AG04449 (cell line): ENCODE measurements around the gene RBFOX2.

Experiments
- CTCF ChIA-PET: fragments of 350-600 bp; formaldehyde crosslinking; extraction: SDS; loops from one replicate; lab custom pipeline; 2021; ENCODE audit warnings: antibody characterized with exemption; lab: Yijun Ruan, JAX
- POLR2A ChIA-PET: fragments of 400-600, 350-600 bp; formaldehyde crosslinking; extraction: SDS; loops from one replicate; lab custom pipeline; 2020; ENCODE audit warnings: antibody characterized with exemption, inconsistent platforms; lab: Yijun Ruan, JAX
- DNase-seq: peaks from one replicate; pipeline ENCODE4 v3.0.0-alpha.2; 2010; ENCODE audit warnings: low read depth, low spot score
- H3K4me3 ChIP-seq: 2 replicates; pipeline ENCODE4 v1.5.1; 2011; ENCODE audit warnings: low read depth, mild to moderate bottlenecking, control low read depth, low read length
- CTCF ChIP-seq: IDR thresholded peaks from one replicate; pipeline ENCODE4 v1.5.1; 2011; ENCODE audit warnings: mild to moderate bottlenecking, moderate library complexity, low read length, control low read depth, inconsistent platforms; ENCODE audit not compliant: insufficient read depth; ENCODE audit errors: missing control alignments

RBFOX2 gene

GRCh38 chr22:35733791-35734516, 294.7 kb downstream of the RBFOX2 start:
- no peak for DNase-seq
- POLR2A ChIA-PET, result no interaction called here
- no peak overlapping the region for H3K4me3 ChIP-seq
- CTCF ChIA-PET, result interaction anchor here (1.0 kb wide), 1 partner anchor 49 kb away, joined by 3 read pairs; no protein-coding TSS in a partner anchor
- TF ChIP-seq CTCF, result no peak

- DNase-seq, result no peak
- H3K4me3 ChIP-seq, result no peak overlapping the region
- TF ChIP-seq CTCF, result no peak
- CTCF ChIA-PET, result no interaction called here
- POLR2A ChIA-PET, result no interaction called here
Measured at GRCh38 chr22:35733036-35733435, 295.6 kb downstream of the RBFOX2 start.

GRCh38 chr22:35732116-35732515, 296.5 kb downstream of the RBFOX2 start:
- ChIA-PET CTCF (no interaction called here), POLR2A (no interaction called here)
- no peak for TF ChIP-seq CTCF
- DNase-seq, result no peak
- no peak overlapping the region for H3K4me3 ChIP-seq

- ChIA-PET POLR2A (no interaction called here), CTCF (no interaction called here)
- no peak for TF ChIP-seq CTCF
- DNase-seq, result no peak
- no peak overlapping the region for H3K4me3 ChIP-seq
Measured at GRCh38 chr22:35731321-35731720, 297.3 kb downstream of the RBFOX2 start.

- ChIA-PET CTCF (interaction anchor here (1.7 kb wide), 1 partner anchor 45 kb away, joined by 4 read pairs; no protein-coding TSS in a partner anchor), POLR2A (no interaction called here)
- no peak overlapping the region for H3K4me3 ChIP-seq
- DNase-seq, result no peak
- no peak for TF ChIP-seq CTCF
Measured at GRCh38 chr22:35729309-35729698, 299.3 kb downstream of the RBFOX2 start.

GRCh38 chr22:35728639-35729308, 299.9 kb downstream of the RBFOX2 start:
- POLR2A ChIA-PET, result no interaction called here
- no peak overlapping the region for H3K4me3 ChIP-seq
- TF ChIP-seq CTCF, result no peak
- CTCF ChIA-PET, result interaction anchor here (1.7 kb wide), 1 partner anchor 44 kb away, joined by 4 read pairs; no protein-coding TSS in a partner anchor
- DNase-seq, result no peak
